K562 (cell line): ENCODE results near the gene TMEM222. TPM values are rescaled to one million over a fixed set of nuclear protein-coding genes. Genes with fewer than 3 reads are reported as not detected.

ENCODE experiments used
- ARID1B ChIP-seq: fragments of 450-650 bp; IDR thresholded peaks from 2 replicates; pipeline ENCODE4 v1.6.1; 2016; ENCODE audit warnings: antibody characterized with exemption, mild to moderate bottlenecking, inconsistent platforms
- ATF1 ChIP-seq, 2 experiments: fragments of 450-650 bp in 1 of 2; IDR thresholded peaks; 2 replicates each; pipeline ENCODE4 v1.6.1; 2016; ENCODE audit warnings: missing compliant biosample characterization in 1 of 2, missing genetic modification characterization in 1 of 2
- GTF3C2 ChIP-seq: IDR thresholded peaks from 3 replicates; pipeline ENCODE4 v1.6.1; 2011; ENCODE audit warnings: borderline replicate concordance, mild to moderate bottlenecking, moderate library complexity; ENCODE audit not compliant: insufficient read length; ENCODE audit errors: extremely low read depth
- PATZ1 ChIP-seq: fragments of 250-450 bp; sonication (Bioruptor Pico); IDR thresholded peaks from 2 replicates; pipeline ENCODE4 v1.5.0; 2020; ENCODE audit warnings: mild to moderate bottlenecking, borderline replicate concordance
- PHF8 ChIP-seq: fragments of 200-600 bp; sonication (generic); IDR thresholded peaks from 2 replicates; pipeline ENCODE4 v1.6.1; 2012; ENCODE audit warnings: mixed run types, mild to moderate bottlenecking, inconsistent platforms, low read length, moderate library complexity, borderline replicate concordance
- RBM15 ChIP-seq: fragments of 200-400 bp; formaldehyde crosslinking; IDR thresholded peaks from 2 replicates; pipeline ENCODE4 v1.6.1; 2018; ENCODE audit warnings: mild to moderate bottlenecking, low read length, moderate library complexity; ENCODE audit not compliant: insufficient read depth
- SNIP1 ChIP-seq: fragments of 450-650 bp; IDR thresholded peaks from 2 replicates; pipeline ENCODE4 v1.7.1; 2017; ENCODE audit warnings: low read depth, mild to moderate bottlenecking
- STAT5B ChIP-seq: fragments of 250-450 bp; sonication (Bioruptor Pico); IDR thresholded peaks from 2 replicates; pipeline ENCODE4 v1.8.0; 2021; ENCODE audit warnings: mild to moderate bottlenecking, inconsistent platforms
- U2AF2 ChIP-seq: fragments of 200-400 bp; formaldehyde crosslinking; optimal IDR thresholded peaks from 2 replicates; pipeline ENCODE3; 2017; ENCODE audit warnings: low read depth, mild to moderate bottlenecking, low read length
- ZKSCAN8 ChIP-seq: fragments of 200-800 bp; sonication (Bioruptor generic); IDR thresholded peaks from 2 replicates; pipeline ENCODE4 v1.6.1; 2016; ENCODE audit warnings: missing genetic modification characterization, missing compliant biosample characterization
- ZNF699 ChIP-seq: fragments of 250-450 bp; sonication (Bioruptor Pico); IDR thresholded peaks from 2 replicates; pipeline ENCODE4 v1.8.0; 2021; ENCODE audit warnings: mild to moderate bottlenecking, moderate library complexity; ENCODE audit not compliant: insufficient replicate concordance
- polyA plus RNA-seq, 8 experiments: library from polyadenylated mRNA; depleted of rRNA in 4 of 8; stranded (reverse) in 5 of 8; unstranded in 3 of 8; fragments of >200 nt; fragmentation: Nextera tagmentation in 2 of 8; fragmentation: Illumina TruSeq in 1 of 8; extraction: Ambion mirVana in 2 of 8; extraction: Trizol in 1 of 8; gene quantifications; 2 replicates each; pipeline versions ENCODE4 v1.2.1 to v1.2.3, GENCODE V29; 2011 to 2014; ENCODE audit warnings: inconsistent platforms in 1 of 8, missing spikeins in 1 of 8
- total RNA-seq, 7 experiments: library from RNA; depleted of rRNA in 6 of 7; stranded (reverse); fragments of >200 nt in 6 of 7; fragmentation: Illumina TruSeq in 2 of 7; extraction: Trizol in 2 of 7; gene quantifications; 2 replicates each; pipeline versions ENCODE4 v1.2.1 to v1.2.3, GENCODE V29; 2011 to 2021; ENCODE audit warnings: low replicate concordance in 1 of 7
- TF ChIP-seq, protein P1 (sequence below), 2 experiments: fragments of 450-650 bp in 1 of 2; IDR thresholded peaks; 2 replicates each; pipeline ENCODE4 v1.6.1; 2011 to 2017; ENCODE audit warnings: low read depth in 2 of 2, antibody characterized with exemption in 1 of 2, borderline replicate concordance in 1 of 2, low read length in 1 of 2, mild to moderate bottlenecking in 1 of 2, mixed read lengths in 1 of 2; ENCODE audit not compliant: control insufficient read depth in 1 of 2
- TF ChIP-seq, protein P2 (sequence below): fragments of 450-650 bp; formaldehyde crosslinking; IDR thresholded peaks from 2 replicates; pipeline ENCODE4 v1.4.0; 2020; ENCODE audit warnings: mild to moderate bottlenecking, mixed read lengths
- TF ChIP-seq, protein P3 (sequence below): IDR thresholded peaks from 3 replicates; pipeline ENCODE4 v1.6.1; 2011; ENCODE audit warnings: borderline replicate concordance, mild to moderate bottlenecking; ENCODE audit not compliant: insufficient read length, insufficient read depth

The TMEM222 gene
- total and polyA plus RNA-seq, 9 of the 15 experiments (the other 6 are each of a cell fraction or from before 2014, with no cell fraction given): 6.9 to 48.0 (median 32.8) TPM

GRCh38 chr1:27321813-27322568 is at the start of gene TMEM222 (continued):
- TF ChIP-seq, protein P1, sequence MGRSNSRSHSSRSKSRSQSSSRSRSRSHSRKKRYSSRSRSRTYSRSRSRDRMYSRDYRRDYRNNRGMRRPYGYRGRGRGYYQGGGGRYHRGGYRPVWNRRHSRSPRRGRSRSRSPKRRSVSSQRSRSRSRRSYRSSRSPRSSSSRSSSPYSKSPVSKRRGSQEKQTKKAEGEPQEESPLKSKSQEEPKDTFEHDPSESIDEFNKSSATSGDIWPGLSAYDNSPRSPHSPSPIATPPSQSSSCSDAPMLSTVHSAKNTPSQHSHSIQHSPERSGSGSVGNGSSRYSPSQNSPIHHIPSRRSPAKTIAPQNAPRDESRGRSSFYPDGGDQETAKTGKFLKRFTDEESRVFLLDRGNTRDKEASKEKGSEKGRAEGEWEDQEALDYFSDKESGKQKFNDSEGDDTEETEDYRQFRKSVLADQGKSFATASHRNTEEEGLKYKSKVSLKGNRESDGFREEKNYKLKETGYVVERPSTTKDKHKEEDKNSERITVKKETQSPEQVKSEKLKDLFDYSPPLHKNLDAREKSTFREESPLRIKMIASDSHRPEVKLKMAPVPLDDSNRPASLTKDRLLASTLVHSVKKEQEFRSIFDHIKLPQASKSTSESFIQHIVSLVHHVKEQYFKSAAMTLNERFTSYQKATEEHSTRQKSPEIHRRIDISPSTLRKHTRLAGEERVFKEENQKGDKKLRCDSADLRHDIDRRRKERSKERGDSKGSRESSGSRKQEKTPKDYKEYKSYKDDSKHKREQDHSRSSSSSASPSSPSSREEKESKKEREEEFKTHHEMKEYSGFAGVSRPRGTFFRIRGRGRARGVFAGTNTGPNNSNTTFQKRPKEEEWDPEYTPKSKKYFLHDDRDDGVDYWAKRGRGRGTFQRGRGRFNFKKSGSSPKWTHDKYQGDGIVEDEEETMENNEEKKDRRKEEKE (IDR thresholded peaks at IDR 0.05; ENCODE audit: borderline replicate concordance in 1 of 2, control insufficient read depth in 1 of 2, low read depth in 2 of 2, low read length in 1 of 2): peak in 1 of 2 experiments; percentile 96; a peak in 2 of 4 replicates
- TF ChIP-seq, protein P2, sequence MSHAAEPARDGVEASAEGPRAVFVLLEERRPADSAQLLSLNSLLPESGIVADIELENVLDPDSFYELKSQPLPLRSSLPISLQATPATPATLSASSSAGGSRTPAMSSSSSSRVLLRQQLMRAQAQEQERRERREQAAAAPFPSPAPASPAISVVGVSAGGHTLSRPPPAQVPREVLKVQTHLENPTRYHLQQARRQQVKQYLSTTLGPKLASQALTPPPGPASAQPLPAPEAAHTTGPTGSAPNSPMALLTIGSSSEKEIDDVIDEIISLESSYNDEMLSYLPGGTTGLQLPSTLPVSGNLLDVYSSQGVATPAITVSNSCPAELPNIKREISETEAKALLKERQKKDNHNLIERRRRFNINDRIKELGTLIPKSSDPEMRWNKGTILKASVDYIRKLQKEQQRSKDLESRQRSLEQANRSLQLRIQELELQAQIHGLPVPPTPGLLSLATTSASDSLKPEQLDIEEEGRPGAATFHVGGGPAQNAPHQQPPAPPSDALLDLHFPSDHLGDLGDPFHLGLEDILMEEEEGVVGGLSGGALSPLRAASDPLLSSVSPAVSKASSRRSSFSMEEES (CRISPR knock-in tag): no peak
- no peak for TF ChIP-seq ZNF699 (CRISPR knock-in tag)
- TF ChIP-seq ATF1 (CRISPR knock-in tag; IDR thresholded peaks at IDR 0.05): peak; percentile 53; the same call in 1 of the 2 replicates
- TF ChIP-seq ATF1 (tag; IDR thresholded peaks at IDR 0.05): peak; percentile 98
- no peak for TF ChIP-seq STAT5B (CRISPR knock-in tag)
- TF ChIP-seq PATZ1 (CRISPR knock-in tag): no peak
- no peak for TF ChIP-seq ZKSCAN8
- no peak for TF ChIP-seq SNIP1
- no peak for TF ChIP-seq U2AF2
- no peak for TF ChIP-seq RBM15
- TF ChIP-seq, protein P3, sequence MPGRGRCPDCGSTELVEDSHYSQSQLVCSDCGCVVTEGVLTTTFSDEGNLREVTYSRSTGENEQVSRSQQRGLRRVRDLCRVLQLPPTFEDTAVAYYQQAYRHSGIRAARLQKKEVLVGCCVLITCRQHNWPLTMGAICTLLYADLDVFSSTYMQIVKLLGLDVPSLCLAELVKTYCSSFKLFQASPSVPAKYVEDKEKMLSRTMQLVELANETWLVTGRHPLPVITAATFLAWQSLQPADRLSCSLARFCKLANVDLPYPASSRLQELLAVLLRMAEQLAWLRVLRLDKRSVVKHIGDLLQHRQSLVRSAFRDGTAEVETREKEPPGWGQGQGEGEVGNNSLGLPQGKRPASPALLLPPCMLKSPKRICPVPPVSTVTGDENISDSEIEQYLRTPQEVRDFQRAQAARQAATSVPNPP: no peak
- peak; percentile 99 for TF ChIP-seq PHF8
- TF ChIP-seq ARID1B: peak; percentile 25
- no peak for TF ChIP-seq GTF3C2
